HG02610 (cell line): ENCODE measurements around the gene YIF1A.
A peak's percentile ranks its signal among the peaks of the same experiment; 100 is the strongest.

Experiments
- ATAC-seq: cut with Tn5 transposase; IDR thresholded peaks from one replicate; pipeline ENCODE4 v1.9.1; 2021; ENCODE audit warnings: mild to moderate bottlenecking, moderate library complexity; ENCODE audit not compliant: unreplicated experiment

The YIF1A gene, protein sequence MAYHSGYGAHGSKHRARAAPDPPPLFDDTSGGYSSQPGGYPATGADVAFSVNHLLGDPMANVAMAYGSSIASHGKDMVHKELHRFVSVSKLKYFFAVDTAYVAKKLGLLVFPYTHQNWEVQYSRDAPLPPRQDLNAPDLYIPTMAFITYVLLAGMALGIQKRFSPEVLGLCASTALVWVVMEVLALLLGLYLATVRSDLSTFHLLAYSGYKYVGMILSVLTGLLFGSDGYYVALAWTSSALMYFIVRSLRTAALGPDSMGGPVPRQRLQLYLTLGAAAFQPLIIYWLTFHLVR

DNA sequence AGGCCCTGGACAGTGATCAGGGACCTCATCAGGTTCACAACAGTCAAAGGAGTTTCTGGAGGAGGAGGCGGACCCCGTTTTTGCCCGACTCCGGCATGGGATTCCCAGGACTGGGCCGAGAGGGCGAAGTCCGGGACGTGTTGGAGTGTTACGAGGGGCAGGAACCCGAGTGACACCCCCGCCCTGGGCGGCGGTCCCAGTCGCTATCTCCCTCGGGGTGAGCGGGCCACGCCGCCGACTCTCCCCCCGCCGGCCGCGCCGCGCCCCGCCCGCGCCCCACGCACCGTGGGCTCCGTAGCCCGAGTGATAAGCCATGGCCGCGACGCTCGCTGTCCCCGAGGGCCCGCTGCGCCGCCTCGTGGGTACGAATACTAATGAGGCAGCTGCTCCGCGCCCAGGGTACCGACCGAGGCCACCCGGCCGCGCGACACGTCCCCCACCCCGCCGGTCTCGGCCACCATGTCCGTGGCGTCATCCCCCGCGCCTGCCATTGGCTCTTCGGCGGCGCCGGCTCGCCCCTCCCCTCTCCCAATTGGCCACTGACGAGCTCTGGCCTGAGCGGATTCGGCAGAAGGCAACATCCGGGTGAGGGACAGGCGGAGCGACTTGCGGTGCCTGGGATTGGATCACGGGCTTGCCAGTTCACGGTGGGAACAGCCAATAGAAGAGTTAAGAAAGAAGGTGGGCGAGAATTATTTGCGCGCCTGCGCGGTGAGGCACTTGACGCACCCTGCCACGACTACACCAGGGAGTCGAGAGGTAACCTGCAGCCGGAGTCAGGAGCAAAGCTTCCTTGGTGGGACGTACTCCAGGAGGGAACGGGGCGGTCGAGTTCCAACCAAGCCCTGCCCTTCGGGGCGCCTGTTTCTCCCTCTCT is at the start of gene YIF1A:
YIF1A (minus strand) TSS at position 473 of the 877 bp plus-strand sequence; CDS start at position 315, 158 bp downstream.
- peak; percentile 91 for ATAC-seq

GRCh38 chr11:66337103-66337899 is 48.4 kb upstream of the YIF1A start:
- ATAC-seq: no peak

DNA sequence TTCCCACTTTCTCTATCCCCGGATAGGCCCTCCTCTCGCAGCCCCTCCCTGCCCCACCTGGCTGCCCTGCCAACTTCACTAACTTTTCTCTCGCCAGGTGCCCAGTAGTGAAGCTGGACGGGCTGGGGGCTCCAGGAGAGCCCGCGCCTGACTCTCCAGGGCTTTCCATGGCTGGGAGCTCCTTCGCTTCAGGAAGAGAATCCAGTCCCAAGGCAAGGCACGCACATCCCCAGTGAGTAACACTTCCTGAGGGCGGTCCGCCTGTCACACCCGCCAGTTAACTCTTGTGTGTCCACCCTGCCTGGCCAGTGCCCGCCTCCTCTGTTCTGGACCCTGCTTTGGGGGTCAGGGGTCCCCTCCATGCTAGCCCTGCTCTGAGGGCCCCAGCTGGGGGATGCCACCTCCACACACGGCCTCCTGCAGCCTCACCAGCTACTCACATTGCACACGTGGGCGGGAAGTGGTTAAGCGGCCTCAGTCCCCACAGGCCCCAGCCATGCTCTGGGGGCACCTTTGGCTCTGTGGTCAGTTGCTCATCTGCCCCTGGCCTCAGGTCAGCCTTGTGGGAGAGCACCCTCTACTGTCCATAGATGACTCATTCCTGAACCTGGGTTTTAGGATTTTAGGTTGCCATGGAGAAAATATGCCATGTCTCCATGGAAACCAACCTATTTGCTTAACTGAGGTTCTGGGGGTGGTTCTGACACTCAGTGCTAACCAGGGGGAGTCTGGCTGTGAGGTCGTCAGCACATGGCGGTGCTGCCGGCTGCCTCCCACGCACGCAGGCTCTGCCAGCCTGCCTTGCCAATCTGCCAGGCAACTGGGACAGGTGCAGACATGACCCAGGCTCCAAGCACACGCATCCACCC is 47.5 kb upstream of the YIF1A start, which contains the start of gene RIN1:
RIN1 (minus strand) TSS at position 201 of the 869 bp plus-strand sequence; CDS start at position 169, 32 bp downstream.
- peak; percentile 38 for ATAC-seq

DNA sequence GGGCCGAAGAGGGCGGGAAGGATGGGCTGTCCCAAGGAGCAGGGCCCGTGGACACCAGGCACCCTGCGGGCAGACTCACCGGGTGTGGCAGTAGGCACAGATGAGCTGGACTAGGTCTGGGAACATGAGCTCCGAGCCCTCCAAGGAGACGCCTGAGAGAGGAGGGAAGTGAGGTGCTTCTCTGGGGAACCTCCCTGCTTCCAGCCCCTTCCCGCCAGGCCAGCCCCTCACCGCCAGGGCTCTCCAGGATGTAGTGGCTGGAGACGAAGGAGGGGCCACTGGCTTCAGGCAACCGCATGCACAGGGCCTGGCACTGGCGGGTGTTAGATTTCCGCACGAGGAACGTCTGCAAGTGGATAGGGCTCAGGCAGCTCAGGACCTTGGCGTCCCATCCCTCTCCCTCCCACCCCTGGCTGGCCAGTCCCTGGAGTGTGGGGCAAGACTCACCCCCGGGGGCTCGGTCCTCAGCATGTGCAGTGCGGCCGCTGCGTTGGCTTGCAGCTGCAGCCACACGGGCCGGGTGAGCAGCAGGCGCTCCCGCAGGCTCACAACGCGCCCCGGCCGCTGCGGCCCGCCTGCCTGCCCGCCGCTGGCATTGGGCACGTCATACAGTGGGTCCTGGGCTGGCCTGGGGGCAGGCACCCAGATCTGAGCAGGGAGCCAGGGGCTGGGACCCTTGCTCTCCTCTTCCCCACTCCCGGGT is 46.7 kb upstream of the YIF1A start:
- no peak for ATAC-seq

- no peak for ATAC-seq
These were observed 45.9 kb upstream of the YIF1A start for GRCh38 chr11:66334605-66335442.

DNA sequence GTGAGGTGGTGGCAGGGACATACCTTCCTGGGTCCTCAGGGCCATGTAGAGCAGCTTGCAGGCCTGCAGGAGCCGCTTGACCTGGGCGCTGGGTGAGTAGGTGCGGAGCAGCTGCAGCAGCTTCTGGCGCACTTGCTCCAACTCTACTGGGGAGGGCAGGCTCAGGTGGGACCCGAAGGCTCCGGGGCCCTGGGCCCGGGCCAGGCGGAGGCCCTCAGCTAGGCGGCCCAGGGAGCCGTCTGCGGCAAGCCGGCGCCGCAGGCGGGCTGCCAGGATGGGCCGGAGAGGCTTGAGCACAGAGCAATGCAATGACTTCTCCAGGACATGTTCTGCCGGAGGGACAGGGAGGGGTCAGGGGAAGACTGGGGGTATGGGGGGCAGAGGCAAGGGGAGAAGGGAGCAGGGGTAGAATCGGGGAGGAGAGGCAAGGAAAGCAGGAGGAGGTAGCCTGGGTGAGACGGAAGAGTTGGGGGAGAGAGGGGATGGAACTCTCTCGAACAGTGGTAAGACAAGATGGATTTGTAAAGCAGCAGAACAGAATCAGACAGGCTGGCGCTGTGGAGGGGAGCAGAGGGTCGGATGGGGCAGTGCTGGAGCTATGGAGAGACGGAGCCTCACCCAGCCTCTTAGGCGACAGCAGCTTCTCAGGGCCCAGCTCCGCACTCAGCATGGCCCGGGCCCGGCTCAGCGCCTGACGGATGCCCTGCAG is 45.1 kb upstream of the YIF1A start:
- no peak for ATAC-seq

- ATAC-seq: no peak
These were observed 44.4 kb upstream of the YIF1A start for GRCh38 chr11:66333220-66333877.

DNA sequence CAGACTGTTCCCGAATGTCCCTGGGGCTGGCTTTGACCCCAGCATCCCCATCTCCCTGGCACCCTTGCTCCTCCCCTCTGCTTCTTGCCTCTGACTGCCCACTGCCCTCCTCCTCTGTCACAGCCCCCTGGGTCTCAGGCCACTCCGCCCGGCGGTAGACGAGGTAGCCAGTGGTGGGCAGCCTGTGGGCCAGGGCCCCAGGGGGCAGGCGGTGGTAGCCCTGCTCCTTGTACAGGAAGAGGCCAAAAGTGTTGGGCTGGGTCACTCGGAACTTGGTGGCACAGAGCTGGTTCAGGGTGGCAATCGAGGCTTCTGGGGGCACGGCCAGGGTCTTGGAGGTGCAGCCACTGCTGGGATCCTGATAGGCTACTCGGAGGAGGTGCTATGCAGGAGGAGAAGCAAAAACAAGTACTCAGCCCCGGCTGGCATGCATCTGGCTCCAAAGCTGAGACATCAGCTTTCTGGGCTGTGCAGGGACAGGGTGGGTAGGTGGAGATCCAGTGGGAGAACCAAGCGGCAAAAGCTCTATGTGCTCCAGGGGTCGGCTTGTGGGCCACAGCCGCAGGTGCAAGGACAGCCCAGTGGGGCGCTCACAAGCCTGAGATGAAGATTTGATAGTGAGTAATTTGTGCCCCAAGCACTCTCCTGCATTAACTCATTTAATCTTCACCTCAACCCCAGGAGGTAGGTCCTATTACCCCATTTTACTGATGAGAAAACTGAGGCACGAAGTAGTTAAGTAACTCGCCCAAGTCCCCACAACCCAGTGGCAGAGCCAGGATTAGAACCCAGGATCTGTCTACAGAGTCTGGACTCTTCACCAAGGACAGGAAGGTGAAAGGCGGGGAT is 43.7 kb upstream of the YIF1A start:
- no peak for ATAC-seq

- ATAC-seq: no peak
These were observed 42.8 kb upstream of the YIF1A start for GRCh38 chr11:66331542-66332370.

DNA sequence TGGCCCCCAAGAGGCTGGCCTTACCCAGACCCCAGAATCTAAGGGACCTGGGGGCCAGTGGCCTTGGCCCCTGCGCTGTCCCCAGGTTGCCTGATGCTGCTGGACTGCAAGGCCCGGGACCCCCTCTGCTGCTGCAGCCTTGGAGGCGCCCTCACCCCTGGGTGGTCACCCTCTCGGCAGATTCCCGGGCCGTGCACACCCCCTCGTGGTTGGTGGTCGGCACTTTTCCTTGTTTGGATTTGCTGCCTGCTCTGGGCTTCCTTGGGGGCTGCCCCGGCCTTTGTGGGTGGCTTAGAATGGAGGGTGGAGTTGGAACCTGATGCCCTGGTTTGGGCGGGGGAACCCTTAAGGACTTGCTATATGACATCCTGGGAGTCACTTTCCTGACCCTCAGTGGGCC is 42.0 kb upstream of the YIF1A start:
- no peak for ATAC-seq

DNA sequence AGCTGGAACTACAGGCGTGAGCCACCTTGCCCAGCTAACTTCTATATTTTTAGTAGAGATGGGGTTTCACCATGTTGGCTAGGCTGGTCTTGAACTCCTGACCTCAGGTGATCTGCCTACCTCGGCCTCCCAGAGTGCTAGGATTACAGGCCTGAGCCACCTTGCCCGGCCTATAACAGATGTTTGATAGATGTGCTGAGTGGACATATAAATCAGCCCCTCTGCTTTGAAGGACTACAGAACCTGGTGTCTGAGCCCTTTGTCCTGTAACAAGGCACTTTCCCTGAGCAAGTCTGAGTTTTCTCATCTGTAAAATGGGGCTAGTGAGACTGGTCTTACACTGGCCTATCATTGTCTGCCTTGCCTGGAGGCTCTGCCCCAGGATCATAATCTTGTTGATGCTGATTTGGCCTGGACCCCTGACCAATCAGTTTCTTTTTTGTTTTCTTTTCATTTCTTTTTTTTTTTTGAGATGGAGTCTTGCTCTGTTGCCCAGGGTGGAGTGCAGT is 40.3 kb upstream of the YIF1A start:
- ATAC-seq: no peak

DNA sequence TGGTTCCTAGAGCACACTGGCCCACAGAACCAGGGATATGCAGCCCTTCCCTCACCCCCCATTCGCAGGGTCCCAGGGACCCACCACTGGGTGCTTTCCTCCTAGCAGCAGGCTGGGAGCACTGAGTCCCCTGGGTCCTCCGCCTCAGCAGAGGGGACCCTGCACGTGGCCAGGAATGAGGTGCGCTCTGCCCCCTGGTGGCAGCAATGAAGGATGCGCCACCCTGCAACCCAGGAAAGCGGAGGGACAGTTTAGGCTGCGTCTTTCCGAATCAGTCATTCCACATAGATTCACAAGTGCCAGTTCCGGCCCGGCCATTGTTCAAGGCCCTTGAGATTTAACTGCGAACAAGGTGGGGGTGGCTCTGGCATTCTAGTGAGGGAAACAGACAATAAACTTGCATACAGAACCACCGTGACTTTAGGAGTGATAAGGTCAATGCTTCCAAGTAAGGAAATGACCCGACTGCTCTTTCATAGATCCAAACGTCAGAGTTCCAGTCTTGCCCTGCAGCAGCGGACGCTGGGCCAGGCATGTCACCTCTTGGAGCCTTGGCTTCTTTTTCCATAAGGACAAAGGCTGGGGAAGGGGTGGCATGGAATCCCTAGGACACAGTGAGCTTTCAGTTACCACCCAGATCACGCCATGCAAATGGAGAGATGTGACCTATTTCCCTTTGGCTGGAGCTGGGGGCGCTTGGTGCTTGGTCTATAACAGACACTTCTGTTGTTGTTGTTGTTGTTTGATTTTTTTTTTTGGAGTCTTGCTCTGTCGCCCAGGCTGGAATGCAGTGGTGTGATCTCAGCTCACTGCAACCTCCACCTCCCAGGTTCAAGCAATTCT is 39.6 kb upstream of the YIF1A start:
- ATAC-seq: peak; percentile 60

GRCh38 chr11:66328031-66328301 is 39.0 kb upstream of the YIF1A start:
- ATAC-seq: no peak

DNA sequence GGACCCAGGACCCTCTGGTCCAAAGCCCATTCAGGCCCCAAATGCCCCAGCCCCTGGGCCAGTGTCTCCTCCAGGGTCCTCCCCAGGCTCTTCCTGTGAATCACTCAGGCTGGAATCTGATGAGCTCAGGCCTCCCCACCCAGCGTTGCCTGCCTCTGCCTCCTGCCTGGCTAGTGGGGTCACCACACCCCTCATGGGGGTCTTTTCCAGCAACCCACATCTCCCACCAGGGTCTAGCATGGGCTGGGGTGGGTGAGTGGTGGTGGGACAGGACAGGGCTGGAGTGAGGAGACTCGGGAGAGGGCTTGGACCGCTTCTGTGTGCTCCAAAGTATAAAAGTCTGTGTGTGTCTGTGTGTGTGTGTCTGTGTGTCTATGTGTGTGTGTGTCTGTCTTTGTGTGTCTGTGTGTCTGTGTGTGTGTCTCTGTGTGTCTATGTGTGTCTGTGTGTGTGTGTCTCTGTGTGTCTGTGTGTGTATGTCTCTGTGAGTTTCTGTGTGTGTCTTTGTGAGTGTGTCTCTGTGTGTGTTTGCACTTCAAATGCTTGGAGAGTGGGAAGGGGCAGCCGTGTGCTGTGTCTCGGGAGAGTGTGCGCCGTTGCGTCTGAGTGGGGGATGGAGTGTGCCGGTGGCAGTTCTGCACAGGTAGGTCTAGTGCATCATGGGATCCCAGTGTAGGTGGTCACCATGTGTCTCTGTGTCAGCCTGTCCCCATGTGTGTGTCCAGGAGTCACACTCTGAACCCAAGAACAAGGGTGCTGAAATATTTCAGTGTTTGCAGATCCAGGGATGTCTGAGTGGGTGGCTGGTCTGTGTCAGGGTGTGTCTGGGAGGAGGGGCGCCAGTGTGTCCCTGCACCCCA is 38.5 kb upstream of the YIF1A start:
- ATAC-seq: no peak
